ENCODE data around the gene LHFPL6.

DNA sequence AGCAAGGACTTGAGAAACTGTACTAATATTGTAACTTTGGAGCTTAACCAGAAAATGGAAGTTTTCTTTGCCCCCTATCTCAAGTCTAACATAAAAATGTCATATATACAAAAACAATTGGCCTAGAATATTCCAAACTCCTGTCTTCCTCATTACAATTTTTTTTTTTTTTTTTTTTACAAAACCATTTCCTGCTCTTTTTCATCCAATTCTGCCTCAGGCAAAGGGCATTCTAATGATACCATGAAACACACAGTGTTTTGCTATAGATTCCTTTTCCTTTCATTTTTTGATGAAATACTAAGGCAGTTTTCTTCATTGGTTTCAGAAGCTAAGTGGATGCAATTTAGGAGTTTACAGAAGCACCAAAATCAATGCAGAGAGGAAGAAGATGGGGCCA, 119.7 kb downstream of the LHFPL6 start:
- TF ChIP-seq POLR2A (IDR thresholded peaks at IDR 0.05) (no peak), CTCF (IDR thresholded peaks at IDR 0.05) (no peak), POLR2AphosphoS5 (IDR thresholded peaks at IDR 0.05; ENCODE audit: insufficient read depth in 1 of 2, low read depth in 1 of 2) (no peak)

All from vagina (tissue), 2 donors.